ENCODE data around the gene PRTFDC1.
"Not testable (repeated sequence)": the region's sequence is repeated elsewhere in the genome, so short reads cannot be mapped to it uniquely, and the experiment has no call there.

The PRTFDC1 gene

DNA sequence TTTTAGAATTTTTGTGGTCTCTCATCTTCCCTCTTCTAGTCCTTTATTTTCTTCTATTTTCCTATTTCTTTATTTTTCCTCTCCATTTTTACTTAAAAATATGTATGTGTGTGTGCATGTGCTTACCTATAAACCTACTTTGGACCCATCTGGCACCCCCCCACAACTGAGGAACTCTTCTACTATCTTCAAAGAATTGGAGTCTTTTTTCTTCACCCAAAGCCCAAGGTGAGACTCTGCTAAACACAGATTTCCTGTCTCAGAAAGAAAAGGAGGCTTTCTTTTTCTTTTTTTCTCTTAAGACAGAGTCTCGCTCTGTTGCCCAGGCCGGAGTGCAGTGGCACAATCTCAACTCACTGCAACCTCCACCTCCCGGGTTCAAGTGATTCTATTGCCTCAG, 24.2 kb downstream of the PRTFDC1 start:
- no peak overlapping the region for H3K27ac Mint-ChIP-seq
- no peak overlapping the region for H3K4me3 Mint-ChIP-seq
- peaks cover 18% of the 10 kb centered on the region for H3K4me1 Mint-ChIP-seq
- H3K27me3 Mint-ChIP-seq: no peaks in the 10 kb centered on the region
- peaks cover 5% of the 10 kb centered on the region for H3K9me3 Mint-ChIP-seq
- peaks cover 12% of the 10 kb centered on the region for H3K36me3 Mint-ChIP-seq
- ATAC-seq: no peak

GRCh38 chr10:24926557-24926956, 25.8 kb downstream of the PRTFDC1 start:
- Mint-ChIP-seq H3K9me3 (peaks cover 5% of the 10 kb centered on the region), H3K36me3 (peaks cover 12% of the 10 kb centered on the region), H3K4me1 (peaks cover 20% of the 10 kb centered on the region), H3K27me3 (no peaks in the 10 kb centered on the region), H3K4me3 (no peak overlapping the region), H3K27ac (no peak overlapping the region)
- no peak for ATAC-seq

DNA sequence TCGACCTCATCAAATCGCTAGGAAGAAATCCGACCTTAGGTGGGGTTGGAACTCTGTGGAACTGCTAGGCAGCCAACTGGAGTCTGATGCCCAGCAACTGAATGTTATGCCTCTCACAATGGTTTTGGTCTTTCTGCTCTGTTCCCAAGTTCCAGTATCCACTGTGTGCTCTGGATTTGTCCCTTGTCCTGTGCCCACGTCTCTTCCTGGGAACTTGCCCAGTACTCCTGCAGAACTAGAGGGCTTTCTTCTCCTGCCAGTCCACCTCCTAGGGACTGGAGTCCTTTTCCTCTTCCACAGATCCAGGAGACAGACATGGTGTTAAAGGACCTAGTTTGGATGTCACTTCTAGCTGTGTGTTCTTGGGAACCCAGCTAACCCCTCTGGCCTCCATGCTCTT, 26.6 kb downstream of the PRTFDC1 start:
- Mint-ChIP-seq H3K4me1 (peaks cover 25% of the 10 kb centered on the region), H3K36me3 (peaks cover 12% of the 10 kb centered on the region), H3K27me3 (no peaks in the 10 kb centered on the region), H3K9me3 (peaks cover 5% of the 10 kb centered on the region), H3K27ac (no peak overlapping the region), H3K4me3 (no peak overlapping the region)
- no peak for ATAC-seq

DNA sequence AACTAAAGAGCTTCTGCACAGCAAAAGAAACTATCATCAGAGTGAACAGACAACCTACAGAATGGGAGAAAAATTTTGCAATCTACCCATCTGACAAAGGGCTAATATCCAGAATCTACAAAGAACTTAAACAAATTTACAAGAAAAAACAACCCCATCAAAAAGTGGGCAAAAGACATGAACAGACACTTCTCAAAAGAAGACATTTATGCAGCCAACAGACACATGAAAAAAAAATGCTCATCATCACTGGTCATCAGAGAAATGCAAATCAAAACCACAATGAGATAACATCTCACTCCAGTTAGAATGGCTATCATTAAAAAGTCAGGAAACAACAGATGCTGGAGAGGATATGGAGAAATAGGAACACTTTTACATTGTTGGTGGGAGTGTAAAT, 27.9 kb downstream of the PRTFDC1 start:
- not testable (repeated sequence) for H3K27me3 Mint-ChIP-seq, H3K4me3 Mint-ChIP-seq, ATAC-seq, H3K27ac Mint-ChIP-seq, H3K9me3 Mint-ChIP-seq
- peaks cover 12% of the 10 kb centered on the region for H3K4me1 Mint-ChIP-seq
- peaks cover 12% of the 10 kb centered on the region for H3K36me3 Mint-ChIP-seq

- H3K4me3 Mint-ChIP-seq, H3K27ac Mint-ChIP-seq, H3K9me3 Mint-ChIP-seq, H3K27me3 Mint-ChIP-seq, ATAC-seq, H3K4me1 Mint-ChIP-seq: not testable (repeated sequence)
- H3K36me3 Mint-ChIP-seq: peaks cover 12% of the 10 kb centered on the region
Observed at GRCh38 chr10:24922222-24922868, 30.1 kb downstream of the PRTFDC1 start.

- peaks cover 7% of the 10 kb centered on the region for H3K4me1 Mint-ChIP-seq
- H3K27me3 Mint-ChIP-seq: no peaks in the 10 kb centered on the region
- H3K9me3 Mint-ChIP-seq: peaks cover 7% of the 10 kb centered on the region
- H3K27ac Mint-ChIP-seq: peak overlapping the region; percentile 51
- H3K4me3 Mint-ChIP-seq: no peak overlapping the region
- peaks cover 12% of the 10 kb centered on the region for H3K36me3 Mint-ChIP-seq
- ATAC-seq: peak; percentile 80
Observed at GRCh38 chr10:24920907-24921881, 31.2 kb downstream of the PRTFDC1 start.

DNA sequence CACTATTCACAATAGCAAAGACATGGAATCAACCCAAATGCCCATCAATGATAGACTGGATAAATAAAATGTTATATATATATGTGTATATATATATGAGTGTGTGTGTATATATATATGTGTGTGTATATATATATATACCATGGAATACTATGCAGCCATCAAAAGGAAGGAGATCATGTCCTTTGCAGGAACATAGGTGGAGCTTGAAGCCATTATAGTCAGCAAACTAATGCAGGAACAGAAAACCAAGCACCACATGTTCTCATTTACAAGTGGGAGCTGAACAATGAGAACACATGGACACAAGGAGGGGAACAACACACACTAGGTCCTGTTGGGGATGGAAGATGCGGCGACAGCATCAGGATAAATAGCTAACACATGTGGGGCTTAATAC, 32.2 kb downstream of the PRTFDC1 start:
- not testable (repeated sequence) for H3K9me3 Mint-ChIP-seq

DNA sequence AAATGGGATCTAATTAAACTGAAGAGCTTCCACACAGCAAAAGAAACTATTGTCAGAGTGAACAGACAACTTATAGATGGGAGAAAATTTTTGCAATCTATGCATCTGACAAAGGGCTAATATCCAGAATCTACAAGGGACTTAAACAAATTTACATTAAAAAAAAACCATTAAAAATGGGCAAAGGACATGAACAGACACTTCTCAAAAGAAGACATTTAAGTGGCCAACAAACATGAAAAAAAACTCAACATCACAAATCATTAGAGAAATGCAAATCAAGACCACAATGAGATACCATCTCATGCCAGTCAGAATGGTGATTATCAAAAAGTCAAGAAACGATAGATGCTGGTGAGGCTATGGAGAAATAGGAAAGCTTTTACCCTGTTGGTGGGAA, 32.8 kb downstream of the PRTFDC1 start:
- not testable (repeated sequence) for H3K4me1 Mint-ChIP-seq, H3K4me3 Mint-ChIP-seq, H3K27ac Mint-ChIP-seq, H3K9me3 Mint-ChIP-seq, H3K27me3 Mint-ChIP-seq, ATAC-seq
- peaks cover 12% of the 10 kb centered on the region for H3K36me3 Mint-ChIP-seq

More for the DNA sequence above, 32.2 kb downstream of the PRTFDC1 start:
- H3K4me3 Mint-ChIP-seq, H3K27ac Mint-ChIP-seq, H3K4me1 Mint-ChIP-seq, ATAC-seq, H3K27me3 Mint-ChIP-seq: not testable (repeated sequence)
- H3K36me3 Mint-ChIP-seq: peaks cover 12% of the 10 kb centered on the region

DNA sequence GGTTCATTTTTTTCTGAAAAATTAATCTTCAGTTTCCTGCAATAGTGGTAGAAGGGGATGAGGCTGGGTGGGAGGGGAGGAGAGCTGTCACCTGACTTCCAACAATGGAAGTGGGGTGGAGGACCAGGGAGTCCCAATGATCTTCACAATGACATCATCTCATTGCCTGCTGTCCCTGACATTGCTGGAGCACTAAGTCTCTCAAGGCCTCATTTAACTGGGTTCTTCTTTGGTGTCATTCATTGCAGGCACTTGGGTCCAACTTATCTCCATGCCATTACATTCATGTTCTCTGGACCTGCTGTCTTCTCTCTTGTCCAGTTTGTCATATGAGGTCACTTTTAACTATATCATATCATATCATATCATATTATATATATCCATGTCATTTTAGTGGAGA, 34.4 kb downstream of the PRTFDC1 start:
- Mint-ChIP-seq H3K9me3 (peaks cover 2% of the 10 kb centered on the region), H3K36me3 (no peaks in the 10 kb centered on the region), H3K27me3 (no peaks in the 10 kb centered on the region), H3K4me3 (no peak overlapping the region), H3K27ac (no peak overlapping the region), H3K4me1 (peaks cover 7% of the 10 kb centered on the region)
- no peak for ATAC-seq

DNA sequence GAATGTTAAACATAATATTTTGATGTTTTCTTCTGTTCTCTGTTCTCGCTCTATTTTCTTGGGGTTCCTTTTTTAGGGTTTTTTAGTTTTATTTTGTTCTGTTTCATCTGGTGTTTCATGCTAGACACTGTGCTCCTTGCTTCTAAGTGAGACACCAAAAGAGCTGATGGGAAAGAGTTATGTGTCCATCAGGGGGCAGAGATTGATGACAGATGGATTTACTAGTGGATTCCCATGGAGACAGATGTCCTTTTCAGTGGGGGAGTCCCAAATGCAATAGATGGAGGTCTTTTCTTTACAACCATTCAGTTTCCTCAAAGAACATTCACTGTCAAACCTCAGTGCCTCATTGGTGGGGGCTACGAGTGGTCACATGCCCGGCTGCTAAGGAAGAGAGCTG, 34.9 kb downstream of the PRTFDC1 start:
- H3K9me3 Mint-ChIP-seq: peaks cover 2% of the 10 kb centered on the region
- ATAC-seq: no peak
- H3K4me1 Mint-ChIP-seq: peaks cover 12% of the 10 kb centered on the region
- no peak overlapping the region for H3K27ac Mint-ChIP-seq
- no peak overlapping the region for H3K4me3 Mint-ChIP-seq
- no peaks in the 10 kb centered on the region for H3K36me3 Mint-ChIP-seq
- H3K27me3 Mint-ChIP-seq: no peaks in the 10 kb centered on the region

DNA sequence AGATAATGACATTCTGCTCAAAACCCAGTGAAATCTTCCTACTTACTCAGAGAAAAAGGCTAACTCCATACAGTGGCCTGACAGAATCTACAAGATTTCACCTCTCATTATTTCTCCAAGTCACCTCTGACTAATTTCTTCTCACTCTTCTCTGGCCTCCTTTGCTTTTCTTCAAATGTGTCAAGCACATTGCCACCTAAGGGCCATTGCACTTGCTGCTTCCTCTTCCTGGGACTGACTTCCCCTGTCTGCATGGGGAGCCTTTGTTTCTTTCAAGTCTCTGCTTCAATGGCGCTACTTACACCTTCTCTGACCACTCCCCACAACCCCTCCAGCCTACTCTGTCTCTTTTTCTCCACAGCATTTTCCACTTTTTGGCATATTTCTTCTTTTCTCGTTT, 36.0 kb downstream of the PRTFDC1 start:
- H3K4me1 Mint-ChIP-seq: peaks cover 18% of the 10 kb centered on the region
- no peak overlapping the region for H3K4me3 Mint-ChIP-seq
- H3K27me3 Mint-ChIP-seq: no peaks in the 10 kb centered on the region
- peaks cover 2% of the 10 kb centered on the region for H3K9me3 Mint-ChIP-seq
- no peak overlapping the region for H3K27ac Mint-ChIP-seq
- no peaks in the 10 kb centered on the region for H3K36me3 Mint-ChIP-seq
- ATAC-seq: no peak

DNA sequence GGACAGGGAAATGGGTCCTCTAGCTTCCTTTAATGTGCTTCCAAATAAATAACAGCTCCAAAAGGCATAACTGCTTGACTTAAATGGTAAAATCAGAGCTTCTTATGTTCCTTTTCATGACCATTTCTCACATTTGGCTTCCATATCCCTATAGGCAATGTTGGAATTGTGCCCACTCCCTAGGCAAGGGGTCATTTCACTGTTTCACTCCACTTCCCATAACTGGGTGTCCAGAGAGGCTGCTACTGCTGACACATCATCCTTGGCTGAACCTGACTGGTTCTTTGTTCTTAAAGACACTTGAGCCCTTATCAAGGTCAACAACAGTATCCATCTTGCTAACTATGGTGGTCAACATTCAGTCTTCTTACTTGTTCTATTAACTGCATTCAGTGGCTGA, 37.1 kb downstream of the PRTFDC1 start:
- Mint-ChIP-seq H3K36me3 (no peaks in the 10 kb centered on the region), H3K4me1 (peaks cover 22% of the 10 kb centered on the region), H3K4me3 (no peak overlapping the region), H3K9me3 (peaks cover 2% of the 10 kb centered on the region), H3K27me3 (no peaks in the 10 kb centered on the region), H3K27ac (no peak overlapping the region)
- no peak for ATAC-seq

GRCh38 chr10:24914148-24914547, 38.3 kb downstream of the PRTFDC1 start:
- peaks cover 22% of the 10 kb centered on the region for H3K4me1 Mint-ChIP-seq
- no peak overlapping the region for H3K4me3 Mint-ChIP-seq
- H3K27me3 Mint-ChIP-seq: no peaks in the 10 kb centered on the region
- ATAC-seq: no peak
- H3K36me3 Mint-ChIP-seq: no peaks in the 10 kb centered on the region
- no peak overlapping the region for H3K27ac Mint-ChIP-seq
- no peaks in the 10 kb centered on the region for H3K9me3 Mint-ChIP-seq

GRCh38 chr10:24912215-24912614, 40.2 kb downstream of the PRTFDC1 start:
- Mint-ChIP-seq H3K36me3 (no peaks in the 10 kb centered on the region), H3K27me3 (no peaks in the 10 kb centered on the region), H3K27ac (no peak overlapping the region), H3K4me1 (peaks cover 22% of the 10 kb centered on the region), H3K9me3 (no peaks in the 10 kb centered on the region), H3K4me3 (no peak overlapping the region)
- ATAC-seq: no peak

DNA sequence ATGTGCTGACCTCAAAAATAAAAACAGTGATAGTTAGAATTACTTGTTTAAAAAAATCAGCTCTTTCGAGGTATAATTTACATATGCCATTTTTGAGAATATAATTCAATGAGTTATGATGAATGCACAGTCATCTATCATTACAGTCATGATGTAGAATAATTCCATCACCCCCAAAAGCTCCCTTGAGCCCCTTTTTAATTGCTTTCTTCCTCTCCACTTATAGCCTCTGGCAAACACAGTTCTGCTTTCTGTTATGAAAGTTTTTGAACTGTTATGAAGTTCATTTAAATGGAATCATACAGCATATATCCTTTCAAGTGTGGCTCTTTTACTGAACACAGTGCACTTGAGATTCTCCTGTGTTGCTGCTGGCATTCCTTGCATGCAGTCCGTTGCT, 41.4 kb downstream of the PRTFDC1 start:
- no peak for ATAC-seq
- no peaks in the 10 kb centered on the region for H3K36me3 Mint-ChIP-seq
- no peaks in the 10 kb centered on the region for H3K27me3 Mint-ChIP-seq
- no peak overlapping the region for H3K4me3 Mint-ChIP-seq
- H3K27ac Mint-ChIP-seq: no peak overlapping the region
- H3K9me3 Mint-ChIP-seq: no peaks in the 10 kb centered on the region
- H3K4me1 Mint-ChIP-seq: peaks cover 22% of the 10 kb centered on the region

DNA sequence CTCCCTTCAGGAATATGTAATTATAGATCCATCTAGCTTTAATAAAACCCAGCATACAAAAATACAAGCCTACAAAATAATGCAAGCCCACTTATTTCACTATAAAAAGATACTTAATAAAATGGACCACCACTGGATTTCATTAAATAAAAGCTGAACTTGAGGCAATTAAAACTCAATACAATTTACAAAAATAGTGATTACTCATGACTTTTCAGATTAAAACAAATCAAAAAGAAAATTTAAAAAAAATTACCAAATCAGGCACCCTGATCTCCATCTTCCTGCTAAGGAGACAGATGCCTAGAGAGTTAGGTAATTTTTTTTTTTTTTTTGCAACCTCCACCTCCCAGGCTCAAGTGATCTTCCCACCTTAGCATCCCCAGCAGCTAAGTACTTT, 41.8 kb downstream of the PRTFDC1 start:
- Mint-ChIP-seq H3K4me1 (peaks cover 22% of the 10 kb centered on the region), H3K36me3 (no peaks in the 10 kb centered on the region), H3K27me3 (no peaks in the 10 kb centered on the region), H3K27ac (no peak overlapping the region), H3K4me3 (no peak overlapping the region), H3K9me3 (no peaks in the 10 kb centered on the region)
- no peak for ATAC-seq
